ENCODE data around the gene INSM2.

GRCh38 chr14:35534208-35534872 is 376 bp downstream of the INSM2 start:
- TF ChIP-seq CTCF (IDR thresholded peaks at IDR 0.05; ENCODE audit: low read length) (no peak), EZH2 (IDR thresholded peaks at IDR 0.05; ENCODE audit: borderline replicate concordance, low read length) (no peak)
